ENCODE data around the gene DDR2. TPM values are rescaled to one million over a fixed set of nuclear protein-coding genes. Genes with fewer than 3 reads are reported as not detected.

Gene DDR2
- total RNA-seq, 2 donors from 2014 or later, result 14.2 to 27.0 TPM

GRCh38 chr1:162835157-162835899 is 203.1 kb downstream of the DDR2 start:
- intact Hi-C loops (cut with DNase I), result no loop called here
- H3K4me3 ChIP-seq, result no peak overlapping the region
- no peaks in the 10 kb centered on the region for H3K9me3 ChIP-seq
- DNase-seq (ENCODE audit: low spot score), result no peak
- H3K4me1 ChIP-seq (replicated peaks), result no peaks in the 10 kb centered on the region
- no peaks in the 10 kb centered on the region for H3K36me3 ChIP-seq
- TF ChIP-seq POLR2AphosphoS5 (IDR thresholded peaks at IDR 0.05) (no peak), POLR2A (IDR thresholded peaks at IDR 0.05) (no peak), CTCF (IDR thresholded peaks at IDR 0.05) (no peak)
- H3K27me3 ChIP-seq (replicated peaks; ENCODE audit: insufficient read depth), result no peaks in the 10 kb centered on the region
- H3K27ac ChIP-seq, result no peak overlapping the region
- WGBS, result 56% methylated on average over 3 of the region's 3 CpGs

Small RNAs within 50 kb of the gene (small RNA-seq; reads per million reads assigned to genes)
- gene RN7SL861P, result 0 reads per million in 2 donors

Other genes starting within 250 kb of the DDR2 start
- gene SH2D1B, start 220.3 kb upstream of the DDR2 start, total RNA-seq, result not detected
- gene UHMK1, start 134.6 kb upstream of the DDR2 start, total RNA-seq, result 10 to 100 TPM; 34.7 to 47.0 TPM
- gene UAP1, start 70.7 kb upstream of the DDR2 start, total RNA-seq, result 10 to 100 TPM; 51.4 to 72.1 TPM
- 10 to 100 TPM; 14.1 to 14.7 TPM for gene HSD17B7, start 158.2 kb downstream of the DDR2 start, total RNA-seq
- under 1 TPM in 1 of 2 donors, not detected in 1; 0.14 TPM for gene CCDC190, start 228.7 kb downstream of the DDR2 start, total RNA-seq